ENCODE measurements around the gene KLHDC9. TPM values are rescaled to one million over a fixed set of nuclear protein-coding genes. Genes with fewer than 3 reads are reported as not detected.

The KLHDC9 gene
- total and polyA plus RNA-seq, 2 of the 13 experiments (the other 11 are each of a cell fraction or from before 2014, with no cell fraction given), result 2.9 TPM

DNA sequence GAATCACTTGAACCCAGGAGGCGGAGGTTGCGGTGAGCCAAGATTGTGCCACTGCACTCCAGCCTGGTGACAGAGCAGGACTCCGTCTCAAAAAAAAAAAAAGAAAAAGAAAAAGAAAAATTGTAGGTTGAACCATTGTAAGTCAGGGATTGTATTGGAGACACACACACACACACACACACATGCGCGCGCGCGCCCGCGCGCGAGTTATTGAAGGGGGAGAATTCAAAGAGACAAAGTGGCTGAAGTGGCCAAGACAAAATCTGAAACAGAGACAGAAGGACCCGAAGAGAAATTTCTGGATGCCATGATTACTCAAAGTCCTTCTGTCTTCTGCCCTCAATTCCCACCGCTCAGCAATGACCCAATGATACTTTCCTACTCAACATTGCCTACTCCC is 3.7 kb upstream of the KLHDC9 start:
- ChIA-PET POLR2A (no interaction called here), CTCF (ENCODE audit: low intra/inter-chr PET ratio, low total read pairs) (interaction anchor here (1.1 kb wide), 1 partner anchor 22 kb away, joined by 3 read pairs; no protein-coding TSS in a partner anchor)
- H3K79me2 ChIP-seq (ENCODE audit: insufficient read depth, low read length), result no peaks in the 10 kb centered on the region
- no peak for ATAC-seq
- no peak overlapping the region for H2AFZ ChIP-seq (ENCODE audit: low read length)
- H4K20me1 ChIP-seq (ENCODE audit: insufficient read depth, low read length), result no peaks in the 10 kb centered on the region
- no peak overlapping the region for H3K4me2 ChIP-seq (ENCODE audit: low read depth, low read length)
- H3K36me3 ChIP-seq (replicated peaks in 1 of 2; ENCODE audit: control insufficient read depth in 1 of 2, insufficient read depth in 2 of 2, low read length in 2 of 2), result no peaks in the 10 kb centered on the region; a peak in 1 of 5 replicates
- H3K9ac ChIP-seq (ENCODE audit: insufficient read depth, low read depth, low read length), result no peak overlapping the region
- intact Hi-C loops (cut with micrococcal nuclease; ENCODE audit: unreplicated experiment) (no loop called here), in situ Hi-C loops (cut with HindIII; ENCODE audit: extremely low pct_ligation_motif_present, low pct_unique_long_range_greater_than_20kb) (loop anchor here (10.0 kb wide), 1 partner anchor 100 kb away; no protein-coding TSS in a partner anchor)
- DNase-seq (ENCODE audit: low spot score), result no peak
- no peak for FAIRE-seq
- no peaks in the 10 kb centered on the region for H3K9me3 ChIP-seq (ENCODE audit: low read length)
- no TSS peak for BruUV-seq (replicated peaks)
- no peak overlapping the region for H3K27ac ChIP-seq (ENCODE audit: extremely low read length, insufficient read depth, low read length)
- peaks cover 0 to 15% of the 10 kb centered on the region in 2 experiments; a peak in 2 of 5 replicates for H3K27me3 ChIP-seq (ENCODE audit: control insufficient read depth in 1 of 2, insufficient read depth in 2 of 2, low read length in 2 of 2)
- WGBS (ENCODE audit: low lambda C conversion rate), result 75% methylated on average over 14 of the region's 14 CpGs
- peaks cover 19% of the 10 kb centered on the region for H3K4me1 ChIP-seq (ENCODE audit: insufficient read depth, low read length)
- TF ChIP-seq HNRNPLL (IDR thresholded peaks at IDR 0.05; ENCODE audit: low read depth, low read length, poor library complexity, severe bottlenecking) (no peak), POLR2AphosphoS2 (IDR thresholded peaks at IDR 0.05; ENCODE audit: low read depth, low read length) (no peak), ZBTB7B (CRISPR knock-in tag; IDR thresholded peaks at IDR 0.05) (no peak), ZFP36L2 (CRISPR knock-in tag; IDR thresholded peaks at IDR 0.05) (no peak), FOSL2 (CRISPR knock-in tag; IDR thresholded peaks at IDR 0.05) (no peak)
- H3K4me3 ChIP-seq (replicated peaks in 1 of 3; ENCODE audit: insufficient read depth in 1 of 3, low read depth in 2 of 3, low read length in 3 of 3), result no peak overlapping the region

DNA sequence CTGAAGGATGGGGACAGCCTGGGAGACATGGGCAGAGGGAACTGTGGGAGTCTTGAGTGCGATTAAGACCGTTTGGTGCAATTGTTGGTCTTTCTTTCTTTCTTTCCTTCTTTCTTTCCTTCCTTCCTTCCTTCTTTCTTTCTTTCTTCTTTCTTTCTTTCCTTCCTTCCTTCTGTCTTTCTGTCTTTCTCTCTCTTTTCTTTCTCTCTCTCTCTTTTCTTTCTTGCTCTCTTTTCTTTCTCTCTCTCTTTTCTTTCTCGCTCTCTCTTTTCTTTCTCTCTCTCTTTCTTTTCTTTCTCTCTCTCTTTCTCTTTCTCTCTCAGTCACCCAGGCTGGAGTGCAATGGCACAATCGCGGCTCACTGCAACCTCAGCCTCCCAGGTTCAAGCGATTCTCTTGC is 2.9 kb upstream of the KLHDC9 start:
- intact Hi-C loops (cut with micrococcal nuclease; ENCODE audit: unreplicated experiment), result no loop called here
- Histone ChIP-seq H3K27ac (ENCODE audit: extremely low read length, insufficient read depth, low read length) (no peak overlapping the region), H3K27me3 (ENCODE audit: control insufficient read depth in 1 of 2, insufficient read depth in 2 of 2, low read length in 2 of 2) (peaks cover 0 to 15% of the 10 kb centered on the region in 2 experiments; a peak in 2 of 5 replicates), H3K4me3 (replicated peaks in 1 of 3; ENCODE audit: insufficient read depth in 1 of 3, low read depth in 2 of 3, low read length in 3 of 3) (no peak overlapping the region), H2AFZ (ENCODE audit: low read length) (no peak overlapping the region), H3K9me3 (ENCODE audit: low read length) (no peaks in the 10 kb centered on the region), H3K4me2 (ENCODE audit: low read depth, low read length) (no peak overlapping the region), H4K20me1 (ENCODE audit: insufficient read depth, low read length) (no peaks in the 10 kb centered on the region), H3K79me2 (ENCODE audit: insufficient read depth, low read length) (no peaks in the 10 kb centered on the region), H3K36me3 (replicated peaks in 1 of 2; ENCODE audit: control insufficient read depth in 1 of 2, insufficient read depth in 2 of 2, low read length in 2 of 2) (no peaks in the 10 kb centered on the region; a peak in 2 of 5 replicates), H3K4me1 (ENCODE audit: insufficient read depth, low read length) (peaks cover 19% of the 10 kb centered on the region), H3K9ac (ENCODE audit: insufficient read depth, low read depth, low read length) (no peak overlapping the region)
- no peak for TF ChIP-seq KLF11 (CRISPR knock-in tag; IDR thresholded peaks at IDR 0.05)
- TF ChIP-seq, protein P1, sequence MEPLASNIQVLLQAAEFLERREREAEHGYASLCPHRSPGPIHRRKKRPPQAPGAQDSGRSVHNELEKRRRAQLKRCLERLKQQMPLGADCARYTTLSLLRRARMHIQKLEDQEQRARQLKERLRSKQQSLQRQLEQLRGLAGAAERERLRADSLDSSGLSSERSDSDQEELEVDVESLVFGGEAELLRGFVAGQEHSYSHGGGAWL (CRISPR knock-in tag; IDR thresholded peaks at IDR 0.05), result no peak
- WGBS (ENCODE audit: low lambda C conversion rate), result 58% methylated on average over 6 of the region's 6 CpGs
- DNase-seq (ENCODE audit: low spot score) (no peak), ATAC-seq (no peak), FAIRE-seq (no peak)
- ChIA-PET POLR2A (no interaction called here), CTCF (ENCODE audit: low intra/inter-chr PET ratio, low total read pairs) (interaction anchor here (1.1 kb wide), 1 partner anchor 23 kb away, joined by 3 read pairs; no protein-coding TSS in a partner anchor)
- no TSS peak for BruUV-seq (replicated peaks)
- in situ Hi-C loops (cut with HindIII; ENCODE audit: extremely low pct_ligation_motif_present, low pct_unique_long_range_greater_than_20kb), result loop anchor here (10.0 kb wide), 1 partner anchor 100 kb away; no protein-coding TSS in a partner anchor

All from HepG2 (cell line).